Measurements from ENCODE around the gene OTX1.

GRCh38 chr2:63066838-63067237, 16.2 kb downstream of the OTX1 start:
- TF ChIP-seq ZNF274 (IDR thresholded peaks at IDR 0.05; ENCODE audit: low read depth, low read length) (no peak), SUZ12 (IDR thresholded peaks at IDR 0.05; ENCODE audit: extremely low read depth, insufficient read depth, insufficient read length) (no peak)
